GM19099 (cell line): ENCODE results near the gene CREG2.

Experiments
- POLR2A ChIP-seq: IDR thresholded peaks from 3 replicates; pipeline ENCODE4 v1.6.1; 2011; ENCODE audit warnings: low read depth; ENCODE audit not compliant: insufficient read length; ENCODE audit errors: extremely low read depth

Gene CREG2

GRCh38 chr2:101362777-101363176 is 24.5 kb downstream of the CREG2 start:
- TF ChIP-seq POLR2A: no peak

GRCh38 chr2:101362316-101362715 is 25.0 kb downstream of the CREG2 start:
- no peak for TF ChIP-seq POLR2A

GRCh38 chr2:101361522-101361921 is 25.8 kb downstream of the CREG2 start:
- no peak for TF ChIP-seq POLR2A

GRCh38 chr2:101361121-101361520 is 26.2 kb downstream of the CREG2 start:
- TF ChIP-seq POLR2A: no peak

GRCh38 chr2:101360232-101360631 is 27.1 kb downstream of the CREG2 start:
- TF ChIP-seq POLR2A: no peak

GRCh38 chr2:101359410-101359954 is 27.8 kb downstream of the CREG2 start:
- no peak for TF ChIP-seq POLR2A

- no peak for TF ChIP-seq POLR2A
Measured at GRCh38 chr2:101357376-101357775, 29.9 kb downstream of the CREG2 start.

GRCh38 chr2:101356521-101356920 is 30.8 kb downstream of the CREG2 start:
- no peak for TF ChIP-seq POLR2A

GRCh38 chr2:101356055-101356454 is 31.2 kb downstream of the CREG2 start:
- TF ChIP-seq POLR2A: no peak

GRCh38 chr2:101355401-101356054 is 31.8 kb downstream of the CREG2 start:
- no peak for TF ChIP-seq POLR2A

- no peak for TF ChIP-seq POLR2A
Measured at GRCh38 chr2:101354420-101355311, 32.6 kb downstream of the CREG2 start.

- TF ChIP-seq POLR2A: no peak
Measured at GRCh38 chr2:101351207-101351606, 36.1 kb downstream of the CREG2 start.

- TF ChIP-seq POLR2A: no peak
Measured at GRCh38 chr2:101349893-101350662, 37.2 kb downstream of the CREG2 start.

GRCh38 chr2:101348883-101349282 is 38.4 kb downstream of the CREG2 start:
- TF ChIP-seq POLR2A: no peak

- no peak for TF ChIP-seq POLR2A
Measured at GRCh38 chr2:101346909-101347308, 40.4 kb downstream of the CREG2 start.

GRCh38 chr2:101344137-101344536 is 43.2 kb downstream of the CREG2 start:
- no peak for TF ChIP-seq POLR2A

GRCh38 chr2:101342625-101343008 is 44.7 kb downstream of the CREG2 start:
- no peak for TF ChIP-seq POLR2A
